NCI-H1105 (cell line): ENCODE results near the gene TFDP2.
A peak's percentile ranks its signal among the peaks of the same experiment; 100 is the strongest.
"Not testable (repeated sequence)": the region's sequence is repeated elsewhere in the genome, so short reads cannot be mapped to it uniquely, and the experiment has no call there.

Experiments
- DNase-seq: peaks from one replicate; lab custom pipeline; 2025; lab: John Stamatoyannopoulos, UW

Gene TFDP2, protein sequence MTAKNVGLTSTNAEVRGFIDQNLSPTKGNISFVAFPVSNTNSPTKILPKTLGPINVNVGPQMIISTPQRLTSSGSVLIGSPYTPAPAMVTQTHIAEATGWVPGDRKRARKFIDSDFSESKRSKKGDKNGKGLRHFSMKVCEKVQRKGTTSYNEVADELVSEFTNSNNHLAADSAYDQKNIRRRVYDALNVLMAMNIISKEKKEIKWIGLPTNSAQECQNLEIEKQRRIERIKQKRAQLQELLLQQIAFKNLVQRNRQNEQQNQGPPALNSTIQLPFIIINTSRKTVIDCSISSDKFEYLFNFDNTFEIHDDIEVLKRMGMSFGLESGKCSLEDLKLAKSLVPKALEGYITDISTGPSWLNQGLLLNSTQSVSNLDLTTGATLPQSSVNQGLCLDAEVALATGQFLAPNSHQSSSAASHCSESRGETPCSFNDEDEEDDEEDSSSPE

DNA sequence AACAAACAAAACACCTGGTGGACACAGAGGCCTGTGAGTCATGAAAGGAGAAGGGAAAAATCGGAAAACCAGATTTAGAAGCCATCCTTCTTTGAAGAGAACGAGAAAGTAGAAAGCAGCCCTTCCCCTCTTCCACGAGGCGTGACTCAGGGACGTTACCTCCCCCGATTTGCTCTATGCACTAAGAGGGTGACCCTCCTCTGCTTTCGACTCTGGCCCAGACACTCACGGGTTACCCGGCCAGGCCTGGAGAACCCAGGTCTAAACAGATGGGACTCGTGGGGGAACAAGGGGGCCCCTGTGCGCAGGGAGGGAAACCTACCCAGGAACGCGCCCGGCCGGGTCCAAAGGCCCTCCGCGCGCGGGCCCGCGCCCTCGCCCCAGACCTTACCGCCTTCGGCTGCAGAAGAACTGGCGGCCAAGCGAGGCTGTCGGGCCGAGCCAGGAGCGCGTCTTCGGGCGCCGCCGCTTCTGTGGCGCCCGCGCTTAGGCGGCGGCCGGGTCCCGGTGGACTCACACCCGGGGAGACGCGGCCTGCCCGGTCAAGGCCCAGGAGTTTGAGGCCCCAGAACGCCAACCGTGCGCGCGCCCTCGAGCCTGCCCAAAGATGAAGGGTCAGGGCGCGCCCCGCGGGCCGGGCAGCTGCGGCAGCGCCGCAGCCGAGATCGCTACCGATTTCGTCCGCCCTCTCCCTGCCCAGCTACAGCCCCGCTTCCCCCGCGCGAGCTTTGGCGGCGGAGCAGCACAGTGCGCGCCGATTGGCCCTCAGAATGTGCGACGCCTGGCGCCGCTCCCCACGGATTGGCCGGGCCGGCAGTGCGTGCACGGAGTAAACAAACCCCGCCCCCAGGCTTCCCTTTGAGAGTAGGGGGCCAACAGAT lies at the start of gene TFDP2:
Gene TFDP2, minus strand, starts transcription at position 753 of the 881 bp plus-strand sequence. CDS start 47,795 bp downstream, outside the sequence.
- DNase-seq = peak; percentile 96

DNA sequence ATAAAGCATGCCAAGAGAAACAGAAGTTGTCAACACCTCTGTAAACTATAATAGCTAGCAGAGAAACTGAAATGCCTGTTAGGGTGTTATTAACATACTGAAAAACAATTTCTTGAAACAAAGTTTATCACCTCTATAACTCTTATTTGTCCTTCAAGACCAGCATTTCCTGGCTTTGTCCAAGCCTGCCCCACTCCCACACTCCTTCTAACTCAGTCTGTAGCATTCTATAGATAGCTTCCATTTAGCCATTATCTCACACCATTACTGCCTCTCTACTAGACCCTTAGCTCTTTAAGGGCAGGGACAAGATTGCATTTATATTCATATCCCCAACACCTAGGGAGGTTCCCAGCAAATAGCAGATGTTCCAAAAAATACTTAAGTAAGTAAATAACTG lies 39.5 kb upstream of the TFDP2 start:
- DNase-seq = no peak

DNA sequence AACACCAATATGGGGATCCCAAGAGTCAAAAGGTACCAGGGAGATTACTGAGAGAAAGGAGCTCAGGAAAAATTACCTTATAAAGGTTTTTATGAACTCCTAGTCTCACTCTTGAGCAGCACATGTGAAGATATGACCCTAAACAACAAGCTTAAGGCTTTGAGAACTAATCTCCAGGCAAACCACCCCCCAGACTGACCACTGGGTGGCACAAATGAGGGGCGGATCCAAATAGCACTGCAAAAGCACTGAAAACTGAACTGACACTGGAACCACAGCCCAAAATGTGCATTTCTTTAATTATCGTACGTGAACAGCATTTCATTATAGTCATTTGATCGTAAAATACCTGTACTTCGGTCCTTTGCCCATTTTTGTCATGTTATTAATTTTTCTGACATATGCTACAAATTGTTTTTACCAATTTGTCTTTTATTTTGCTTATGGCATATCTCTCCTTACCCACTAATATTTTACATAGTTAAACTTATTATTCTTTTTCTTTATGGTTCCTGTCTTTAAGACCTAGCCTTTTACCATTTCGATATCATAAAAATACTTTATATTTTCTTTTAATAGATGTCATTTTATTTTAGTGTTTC lies 31.5 kb upstream of the TFDP2 start:
- DNase-seq = no peak

DNA sequence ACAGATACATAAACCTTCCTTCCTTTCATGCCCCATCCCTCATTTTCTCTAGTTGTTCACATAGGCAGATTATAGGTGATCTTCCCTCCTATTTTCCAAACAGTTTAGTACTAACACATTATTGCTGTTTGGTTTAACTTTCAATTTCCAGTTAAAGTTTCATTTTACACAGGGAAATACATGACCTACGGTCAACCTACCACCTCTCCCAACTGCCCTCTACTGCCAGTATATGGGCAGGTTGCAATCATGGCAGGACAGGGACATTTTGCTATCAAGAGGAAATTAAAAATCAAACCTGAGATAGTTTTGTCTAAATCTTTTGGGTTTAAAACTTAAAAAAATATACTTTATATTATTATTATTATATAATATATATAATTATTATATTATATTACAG lies 26.1 kb upstream of the TFDP2 start:
- DNase-seq = no peak

DNA sequence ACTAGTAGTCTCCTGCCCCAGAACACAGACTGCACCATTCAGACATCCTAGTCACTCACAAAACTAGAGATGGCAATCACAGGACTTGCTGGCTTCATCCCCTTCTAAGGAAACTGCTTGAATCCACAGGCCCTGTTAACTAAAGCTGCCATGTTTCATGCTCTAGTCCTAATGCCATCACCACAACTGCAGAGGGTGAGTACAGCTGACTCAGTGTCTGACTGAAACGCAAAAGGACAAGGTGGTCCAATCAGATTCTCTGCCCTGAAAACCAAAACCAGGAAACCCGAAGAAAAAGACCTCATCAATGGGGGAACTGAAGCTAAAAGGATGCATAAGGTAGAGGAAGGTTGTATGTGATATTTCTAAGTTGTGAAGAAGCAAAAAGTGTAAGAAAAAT lies 25.2 kb upstream of the TFDP2 start:
- DNase-seq = no peak

DNA sequence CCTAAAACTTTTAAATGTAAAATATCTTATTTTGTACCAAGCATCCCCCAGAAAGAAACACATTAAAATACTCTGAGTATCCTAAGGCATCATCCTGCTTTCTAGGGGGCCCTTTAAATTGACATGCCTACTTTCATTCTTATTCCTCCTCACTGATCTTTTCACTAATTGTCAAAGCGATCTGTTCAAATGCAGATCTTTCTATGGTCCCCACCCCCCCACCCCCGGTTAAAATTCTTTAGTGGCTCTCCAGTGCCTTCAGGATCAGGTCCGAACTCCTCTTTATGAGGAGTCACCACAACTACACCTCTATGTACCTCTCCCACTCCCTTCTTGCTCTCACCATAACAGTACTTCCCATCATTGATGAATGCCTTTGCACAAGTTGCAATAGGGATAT lies 19.2 kb upstream of the TFDP2 start:
- no peak for DNase-seq

DNA sequence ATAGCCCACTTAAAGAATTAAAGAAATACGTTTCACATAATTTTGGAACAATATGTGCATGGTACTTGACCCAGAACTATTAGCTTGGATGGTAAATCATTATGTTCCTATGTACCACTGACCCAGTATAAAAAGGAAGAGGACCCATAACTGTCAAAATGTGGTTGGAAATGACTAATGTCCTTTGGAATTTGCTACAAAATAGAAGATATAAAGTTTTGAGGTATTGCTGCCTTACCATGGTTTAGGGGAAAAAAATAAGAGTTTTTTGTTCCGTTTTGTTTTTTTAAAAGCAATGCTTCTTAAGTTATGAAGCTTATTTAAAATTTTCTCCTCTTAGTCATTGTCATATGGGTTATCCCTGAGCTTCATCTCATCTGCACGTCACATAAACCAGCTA lies 15.8 kb upstream of the TFDP2 start:
- no peak for DNase-seq

DNA sequence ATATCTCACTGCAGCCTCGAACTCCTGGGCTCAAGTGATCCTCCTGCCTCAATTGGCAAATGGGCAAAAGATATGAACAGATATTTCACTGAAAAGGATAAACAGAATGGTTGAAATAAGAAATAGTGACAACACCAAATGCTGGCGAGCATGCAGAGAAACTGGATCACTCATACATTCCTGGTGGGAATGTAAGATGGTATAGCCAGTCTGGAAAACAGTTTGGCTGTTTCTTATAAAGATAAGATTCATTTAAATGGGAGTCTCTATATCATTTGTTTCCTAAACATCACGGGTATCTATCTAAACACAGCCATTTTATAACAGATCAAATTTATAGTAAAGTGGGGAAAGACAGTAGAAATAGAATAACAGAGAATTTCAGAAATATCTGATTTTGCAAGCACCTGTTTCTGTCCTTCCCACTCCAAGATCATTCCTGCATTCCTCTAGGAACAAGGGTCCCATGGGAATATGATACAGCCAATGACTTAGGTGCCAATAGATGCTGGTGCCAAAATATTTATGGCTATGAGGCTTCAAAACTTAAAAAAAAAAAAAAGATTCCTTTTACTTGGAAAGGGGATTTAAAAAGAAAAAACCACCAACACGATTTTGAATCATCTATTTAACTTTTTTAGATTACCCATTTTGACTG lies 9.9 kb upstream of the TFDP2 start:
- no peak for DNase-seq

DNA sequence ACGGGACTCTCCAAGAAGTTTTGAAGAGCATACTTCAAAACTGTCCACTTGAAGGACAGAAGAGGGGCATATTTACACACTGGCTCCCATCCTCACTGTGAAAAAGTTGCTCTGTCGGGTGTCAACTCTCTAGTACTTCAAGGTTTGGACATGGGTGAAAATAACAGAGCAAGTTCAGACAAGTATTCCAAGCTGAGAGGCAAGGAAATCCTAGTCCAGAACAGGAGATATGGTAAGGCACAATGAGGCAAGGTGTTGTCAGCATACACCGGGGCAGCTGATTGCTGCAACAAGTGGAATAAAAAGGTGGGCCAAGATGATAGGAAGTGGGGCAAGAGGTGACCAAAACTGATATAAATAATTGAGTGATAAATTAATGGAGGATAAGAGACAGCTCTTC lies 4.8 kb upstream of the TFDP2 start:
- no peak for DNase-seq

DNA sequence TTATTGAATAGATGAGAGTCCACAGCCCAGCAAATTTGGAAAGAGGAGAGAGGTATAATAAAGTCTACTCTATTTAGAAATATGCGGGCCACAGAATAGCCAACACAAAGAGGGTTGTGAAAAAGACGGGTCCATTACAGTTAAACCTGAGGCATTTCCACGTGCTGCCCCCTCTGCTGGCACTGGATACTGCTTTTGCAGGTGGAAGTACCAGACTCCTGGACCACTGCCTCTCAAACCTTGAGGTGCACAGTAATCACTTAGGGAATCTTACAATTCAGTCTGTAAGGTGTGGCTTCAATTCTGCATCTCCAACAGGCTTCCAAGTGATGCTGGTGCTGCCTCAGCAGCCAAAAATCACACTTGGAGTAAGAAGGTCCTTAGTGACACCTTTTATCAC lies 3.0 kb upstream of the TFDP2 start:
- DNase-seq = no peak

DNA sequence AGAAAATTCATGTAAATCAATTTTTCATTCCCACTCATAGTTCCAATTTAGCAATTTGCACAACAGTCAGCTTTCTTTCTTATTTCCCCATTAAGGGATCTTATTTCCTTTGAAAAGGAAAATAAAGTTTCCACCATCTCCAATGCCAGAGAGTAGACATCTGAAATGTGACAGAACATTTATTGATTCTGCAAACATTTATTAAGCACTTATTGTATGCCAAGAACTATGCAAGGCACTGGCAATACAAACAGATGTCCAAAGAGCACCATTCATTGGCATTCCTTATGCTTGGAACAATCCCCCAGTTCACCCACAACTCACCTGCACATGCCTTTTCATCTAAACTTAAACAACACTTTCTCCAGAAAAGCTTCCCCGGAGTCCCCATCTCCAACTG lies 2.5 kb upstream of the TFDP2 start:
- no peak for DNase-seq

DNA sequence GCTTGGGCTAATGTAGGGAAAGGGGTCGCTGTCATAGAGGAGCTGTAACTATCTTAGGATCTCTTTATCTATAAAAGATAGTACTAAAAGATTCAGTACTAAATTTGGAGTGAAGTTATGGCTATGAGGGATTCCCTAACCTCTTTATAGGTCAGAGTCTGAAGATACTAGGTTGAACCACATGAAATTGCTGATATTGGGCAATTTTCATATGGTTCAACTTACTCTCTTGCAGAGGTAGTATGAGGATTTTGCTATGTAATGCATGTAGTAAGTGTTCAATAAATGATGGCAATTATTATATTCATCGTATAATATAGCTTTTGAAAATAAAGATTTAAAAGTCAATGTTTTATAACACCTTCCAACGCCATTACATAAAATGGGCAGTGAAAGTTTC lies 1.9 kb upstream of the TFDP2 start:
- DNase-seq = no peak

DNA sequence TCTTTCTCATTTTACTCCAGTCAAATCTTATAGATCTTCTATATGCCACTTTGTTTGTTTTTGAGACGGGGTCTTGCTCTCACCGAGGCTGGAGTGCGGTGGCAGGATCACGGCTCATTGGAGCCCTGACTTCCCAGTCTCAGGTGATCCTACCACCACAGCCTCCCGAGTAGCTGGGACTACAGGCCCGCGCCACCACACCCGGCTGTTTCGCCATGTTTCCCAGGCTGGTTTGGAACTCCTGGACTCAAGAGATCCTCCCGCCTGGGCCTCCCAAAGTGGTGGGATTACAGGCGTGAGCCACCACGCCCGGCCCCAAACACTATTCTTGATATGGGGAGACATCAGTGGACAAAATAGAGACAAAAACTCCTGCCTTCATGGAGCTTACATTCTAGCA lies 927 bp upstream of the TFDP2 start:
- no peak for DNase-seq

DNA sequence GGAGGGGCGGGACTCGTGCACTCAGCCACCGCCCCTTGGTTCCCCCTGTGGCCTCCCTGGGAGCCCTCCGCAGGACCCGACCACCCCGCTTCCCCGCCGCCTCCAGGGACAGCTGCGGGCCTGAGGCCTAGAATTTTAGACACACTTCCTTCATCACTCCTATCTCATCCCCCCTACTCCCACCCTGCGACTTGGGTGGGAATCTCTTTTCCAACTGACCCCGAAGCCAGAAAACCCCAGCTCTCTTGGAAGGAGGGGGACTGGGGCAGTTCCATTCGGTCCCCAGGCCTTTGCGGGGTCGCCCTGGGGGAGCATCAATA lies 289 bp upstream of the TFDP2 start:
- DNase-seq = no peak

DNA sequence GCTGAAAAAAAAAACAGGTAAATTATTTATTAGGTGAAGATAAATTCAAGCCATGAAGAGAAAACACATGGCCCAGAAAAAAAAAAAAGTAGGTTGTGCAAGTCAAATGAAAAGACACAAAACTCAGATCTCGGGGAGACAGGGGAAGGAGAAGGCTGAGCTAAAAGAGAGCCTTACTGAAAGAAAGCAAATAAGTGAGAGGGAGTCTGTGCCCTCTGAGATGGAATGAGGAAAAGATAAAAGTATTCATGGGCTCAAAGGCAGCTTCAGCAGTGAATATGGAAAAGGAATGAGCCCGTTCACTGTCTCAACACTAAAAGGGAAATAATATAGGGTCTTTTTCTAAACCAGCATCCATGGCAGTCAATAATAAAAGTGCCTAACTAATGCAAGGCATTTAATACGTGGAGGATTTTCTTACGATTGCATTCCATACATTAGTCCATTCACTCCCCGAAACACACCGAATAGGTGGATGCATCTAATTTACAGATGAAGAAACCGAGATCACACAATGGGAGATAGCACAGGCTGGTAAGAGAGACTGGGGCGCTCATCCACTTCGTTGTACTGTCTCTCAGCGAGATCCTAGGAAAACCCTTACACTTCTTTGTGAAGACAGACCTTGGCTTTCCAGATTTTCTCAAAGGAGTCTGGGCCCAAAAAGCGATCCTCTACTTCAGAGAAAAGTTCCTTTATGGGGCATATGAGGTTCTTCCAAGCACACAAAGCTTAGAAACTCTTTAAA lies 1.1 kb downstream of the TFDP2 start:
- DNase-seq = no peak

DNA sequence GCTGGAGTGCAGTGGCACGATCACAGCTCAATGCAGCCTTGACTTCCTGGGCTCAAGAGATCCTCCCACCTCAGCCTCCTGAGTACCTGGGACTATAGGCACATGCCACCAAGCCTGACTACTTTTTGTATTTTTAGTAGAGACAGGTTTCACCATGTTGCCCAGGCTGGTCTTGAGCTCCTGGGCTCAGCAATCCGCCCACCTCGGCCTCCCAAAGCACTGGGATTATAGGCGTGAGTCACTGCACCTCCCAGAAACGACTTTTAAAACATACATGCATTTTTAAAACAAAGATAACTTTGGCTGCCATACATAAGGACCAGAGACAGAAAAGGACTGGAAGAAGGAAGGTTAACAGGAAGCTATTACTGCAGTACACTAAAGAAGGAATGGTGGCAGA lies 4.8 kb downstream of the TFDP2 start:
- DNase-seq = not testable (repeated sequence)

DNA sequence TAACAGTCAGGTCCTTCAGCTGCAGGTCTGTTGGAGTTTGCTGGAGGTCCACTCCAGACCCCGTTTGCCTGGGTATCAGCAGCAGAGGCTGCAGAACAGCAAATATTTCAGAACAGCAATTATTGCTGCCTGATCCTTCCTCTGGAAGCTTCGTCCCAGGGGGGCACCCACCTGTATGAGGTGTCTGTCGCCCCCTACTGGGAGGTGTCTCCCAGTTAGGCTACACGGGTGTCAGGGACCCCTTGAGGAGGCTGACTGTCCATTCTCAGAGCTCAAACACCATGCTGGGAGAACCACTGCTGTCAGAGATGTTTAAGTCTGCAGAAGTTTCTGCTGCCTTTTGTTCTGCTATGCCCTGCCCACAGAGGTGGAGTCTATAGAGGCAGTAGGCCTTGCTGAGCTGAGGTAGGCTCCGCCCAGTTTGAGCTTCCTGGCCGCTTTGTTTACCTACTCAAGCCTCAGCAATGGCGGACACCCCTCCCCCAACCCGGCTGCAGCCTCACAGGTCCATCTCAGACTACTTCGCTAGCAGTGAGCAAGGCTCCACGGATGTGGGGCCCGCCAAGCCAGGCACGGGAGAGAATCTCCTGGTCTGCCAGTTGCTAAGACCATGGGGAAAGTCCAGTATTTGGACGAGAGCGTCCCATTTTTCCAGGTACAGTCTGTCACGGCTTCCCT lies 8.6 kb downstream of the TFDP2 start:
- not testable (repeated sequence) for DNase-seq

DNA sequence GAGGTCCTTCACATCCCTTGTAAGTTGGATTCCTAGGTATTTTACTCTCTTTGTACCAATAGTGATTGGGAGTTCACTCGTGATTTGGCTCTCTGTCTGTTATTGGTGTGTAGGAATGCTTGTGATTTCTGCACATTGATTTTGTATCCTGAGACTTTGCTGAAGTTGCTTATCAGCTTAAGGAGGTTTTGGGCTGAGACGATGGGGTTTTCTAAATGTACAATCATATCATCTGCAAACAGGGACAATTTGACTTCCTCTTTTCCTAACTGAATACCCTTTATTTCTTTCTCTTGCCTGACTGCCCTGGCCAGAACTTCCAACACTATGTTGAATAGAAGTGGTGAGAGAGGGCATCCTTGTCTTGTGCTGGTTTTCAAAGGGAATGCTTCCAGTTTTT lies 12.3 kb downstream of the TFDP2 start:
- not testable (repeated sequence) for DNase-seq

DNA sequence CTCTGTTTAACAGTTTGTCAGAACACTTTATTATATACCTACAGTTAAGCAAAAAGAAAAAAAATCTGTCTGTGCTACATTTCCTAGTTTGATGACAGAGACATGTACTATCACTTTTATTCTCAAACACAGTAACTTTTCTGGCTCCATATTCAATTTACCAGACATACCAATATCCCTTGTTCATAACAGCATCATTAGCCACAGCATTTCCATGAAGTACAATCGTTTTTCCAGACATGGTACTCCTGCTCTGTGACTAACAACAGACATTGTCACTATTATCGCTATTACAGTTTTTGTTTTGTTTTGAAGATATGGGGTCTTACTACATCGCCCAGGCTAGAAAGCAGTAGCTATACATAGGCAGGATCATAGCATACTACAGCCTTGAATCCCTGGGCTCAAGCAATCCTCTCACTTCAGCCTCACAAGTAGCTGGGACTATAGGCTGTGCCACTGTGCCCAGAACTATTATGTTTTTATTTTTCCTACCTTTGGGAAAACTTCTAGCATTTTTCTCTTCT lies 14.5 kb downstream of the TFDP2 start:
- no peak for DNase-seq

DNA sequence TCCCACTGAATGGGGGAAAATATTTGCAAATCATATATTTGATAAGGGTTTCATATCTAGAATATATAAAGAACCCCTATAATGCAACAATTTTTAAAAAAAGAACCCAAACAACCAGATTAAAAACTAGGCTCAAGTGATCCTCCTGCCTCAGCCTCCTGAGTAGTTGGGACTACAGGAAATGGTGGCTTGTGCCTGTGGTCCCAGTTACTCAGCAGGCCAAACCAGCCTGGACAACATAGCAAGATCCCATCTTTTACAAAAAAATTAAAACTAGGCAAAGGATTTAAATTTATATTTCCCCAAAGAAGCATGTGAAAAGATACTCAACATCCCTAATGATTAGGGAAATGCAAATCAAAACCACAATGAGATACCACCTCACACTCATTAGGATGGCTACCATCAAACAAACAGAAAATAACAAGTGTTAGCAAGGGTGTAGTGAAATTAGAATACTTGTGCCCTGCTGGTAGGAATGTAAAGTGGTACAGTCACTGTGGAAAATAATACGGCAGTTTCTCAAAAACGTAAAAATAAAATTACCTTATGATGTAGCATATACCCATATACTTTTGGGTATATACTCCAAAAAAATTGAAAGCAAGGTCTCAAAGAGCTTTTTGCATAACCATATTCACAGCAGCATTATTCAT lies 19.7 kb downstream of the TFDP2 start:
- DNase-seq = no peak
